ENCODE data around the gene STX19.
"Not testable (repeated sequence)": the region's sequence is repeated elsewhere in the genome, so short reads cannot be mapped to it uniquely, and the experiment has no call there.

Gene STX19

DNA sequence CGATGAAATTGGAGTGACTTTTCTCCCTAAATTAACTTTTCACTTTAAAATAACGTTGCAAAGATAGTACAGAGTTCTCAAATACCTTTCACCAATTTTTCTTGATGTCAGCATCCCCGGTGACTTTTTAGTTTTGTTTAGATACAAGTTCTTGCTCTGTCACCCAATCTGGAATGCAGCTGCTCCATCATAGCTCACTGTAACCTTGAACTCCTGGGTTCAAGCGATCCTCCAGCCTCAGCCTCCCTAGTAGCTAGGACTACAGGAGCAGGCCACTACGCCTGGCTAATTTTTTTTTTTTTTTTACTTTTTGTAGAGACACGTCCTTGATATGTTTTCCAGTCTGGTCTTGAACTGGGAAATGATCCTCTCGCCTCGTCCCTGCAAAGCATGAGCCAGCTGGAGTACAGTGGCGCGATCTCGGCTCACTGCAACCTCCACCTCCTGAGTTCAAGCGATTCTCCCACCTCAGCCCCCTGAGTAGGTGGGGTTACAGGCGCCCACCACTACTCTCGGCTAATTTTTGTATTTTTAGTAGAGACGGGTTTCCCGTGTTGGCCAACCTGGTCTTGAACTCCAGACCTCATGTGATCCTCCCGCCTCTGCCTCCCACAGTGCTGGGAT, 35.2 kb upstream of the STX19 start:
- H3K4me1 ChIP-seq (ENCODE audit: control insufficient read depth in 1 of 2, insufficient read depth in 2 of 2, low read length in 2 of 2), result peaks cover 19 to 35% of the 10 kb centered on the region in 2 donors
- peak overlapping the region; percentile 89 to 98 for H3K4me3 ChIP-seq (ENCODE audit: low read depth in 1 of 2, low read length in 2 of 2)
- H3K27ac ChIP-seq (ENCODE audit: low read depth, low read length), result peak overlapping the region; percentile 91
- peaks cover 7 to 18% of the 10 kb centered on the region in 2 donors for H3K36me3 ChIP-seq (ENCODE audit: control insufficient read depth in 1 of 2, insufficient read depth in 2 of 2, low read length in 2 of 2)
- peak overlapping the region; percentile 84 for H3K9ac ChIP-seq (ENCODE audit: low read depth in 1 of 2, low read length in 2 of 2)
- H3K27me3 ChIP-seq (ENCODE audit: control insufficient read depth in 1 of 2, insufficient read depth in 2 of 2, low read length in 2 of 2), result no peaks in the 10 kb centered on the region
- H3K9me3 ChIP-seq (ENCODE audit: control insufficient read depth in 1 of 2, low read length in 2 of 2), result no peaks in the 10 kb centered on the region

DNA sequence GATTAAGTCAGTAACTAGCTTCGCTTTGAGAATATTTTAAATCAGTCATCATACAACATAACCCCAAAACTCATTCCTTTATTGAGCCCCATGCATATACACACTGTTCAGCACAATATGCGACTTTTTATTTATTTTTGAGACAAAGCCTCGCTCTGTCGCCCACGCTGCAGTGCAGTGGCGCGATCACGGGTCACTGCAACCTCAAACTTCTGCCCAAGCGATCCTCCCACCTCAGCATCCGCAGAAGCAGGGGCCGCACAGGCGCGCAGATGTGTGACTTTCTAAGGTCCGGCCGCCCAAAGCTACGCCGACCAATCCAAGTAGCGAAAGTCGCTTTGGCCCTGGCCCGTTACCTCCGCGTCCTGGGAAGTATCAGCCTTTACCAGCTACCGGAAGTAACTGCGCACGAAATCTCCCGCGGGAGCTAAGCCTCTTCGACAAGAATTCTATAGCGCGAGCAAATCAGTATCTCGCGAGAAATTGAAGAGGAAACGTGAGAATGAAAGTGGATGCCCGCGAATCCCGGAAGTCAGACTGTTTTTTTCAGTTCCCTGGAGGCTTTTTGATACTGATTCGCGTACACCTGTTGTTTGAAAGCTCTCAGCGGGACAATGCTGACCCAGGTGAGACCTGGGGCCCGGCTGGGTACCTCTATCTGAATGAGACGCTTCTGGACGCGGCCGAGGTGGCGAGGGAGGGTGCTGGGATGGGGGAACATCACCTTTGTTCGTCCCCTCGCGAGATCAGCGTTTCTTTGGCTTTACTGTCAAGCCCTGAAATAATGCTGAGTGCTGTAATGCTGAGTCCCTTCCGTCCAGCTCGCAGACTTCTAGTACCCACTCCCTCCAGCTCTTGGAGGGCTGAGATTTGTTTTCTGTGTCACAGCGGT, 34.4 kb upstream of the STX19 start, which contains the start of the genes DHFR2 and NSUN3:
DHFR2 (minus strand) TSS at position 404 of the 892 bp plus-strand sequence. CDS start 1,405 bp downstream, outside the sequence.
NSUN3 (plus strand) TSS at position 549 of the 892 bp plus-strand sequence; CDS start at position 615, 66 bp downstream.
- Histone ChIP-seq H3K9ac (ENCODE audit: low read depth in 1 of 2, low read length in 2 of 2) (peak within 1 kb of the TSS; percentile 84), H3K9me3 (ENCODE audit: control insufficient read depth in 1 of 2, low read length in 2 of 2) (no peaks in the 10 kb centered on the region), H3K4me1 (ENCODE audit: control insufficient read depth in 1 of 2, insufficient read depth in 2 of 2, low read length in 2 of 2) (peaks cover 19 to 35% of the 10 kb centered on the region in 2 donors), H3K36me3 (ENCODE audit: control insufficient read depth in 1 of 2, insufficient read depth in 2 of 2, low read length in 2 of 2) (peaks cover 7 to 17% of the 10 kb centered on the region in 2 donors), H3K27me3 (ENCODE audit: control insufficient read depth in 1 of 2, insufficient read depth in 2 of 2, low read length in 2 of 2) (no peaks in the 10 kb centered on the region), H3K27ac (ENCODE audit: low read depth, low read length) (peak within 1 kb of the TSS; percentile 91), H3K4me3 (ENCODE audit: low read depth in 1 of 2, low read length in 2 of 2) (peak within 1 kb of the TSS; percentile 89 to 98)

DNA sequence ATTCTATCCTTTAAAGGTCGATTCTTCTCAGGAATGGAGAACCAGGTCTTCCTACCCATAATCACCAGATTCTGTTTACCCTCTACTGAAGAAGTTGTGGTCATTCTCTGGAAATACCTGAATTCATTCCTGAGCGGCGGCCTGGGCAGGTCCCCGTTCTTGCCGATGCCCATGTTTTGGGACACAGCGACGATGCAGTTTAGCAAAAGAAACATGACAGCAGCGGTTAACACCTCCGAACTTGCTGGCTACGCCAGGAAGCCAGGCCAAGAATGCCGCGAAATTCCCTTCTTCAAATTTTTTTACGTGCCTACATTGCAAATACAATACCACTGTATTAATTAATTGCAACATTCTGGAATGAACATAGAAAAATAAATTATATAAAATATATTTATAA, 32.9 kb upstream of the STX19 start:
- peaks cover 19 to 28% of the 10 kb centered on the region in 2 donors for H3K4me1 ChIP-seq (ENCODE audit: control insufficient read depth in 1 of 2, insufficient read depth in 2 of 2, low read length in 2 of 2)
- no peaks in the 10 kb centered on the region for H3K27me3 ChIP-seq (ENCODE audit: control insufficient read depth in 1 of 2, insufficient read depth in 2 of 2, low read length in 2 of 2)
- H3K9me3 ChIP-seq (ENCODE audit: control insufficient read depth in 1 of 2, low read length in 2 of 2), result no peaks in the 10 kb centered on the region
- no peak overlapping the region for H3K9ac ChIP-seq (ENCODE audit: low read depth in 1 of 2, low read length in 2 of 2)
- peaks cover 0 to 3% of the 10 kb centered on the region in 2 donors for H3K36me3 ChIP-seq (ENCODE audit: control insufficient read depth in 1 of 2, insufficient read depth in 2 of 2, low read length in 2 of 2)
- H3K27ac ChIP-seq (ENCODE audit: low read depth, low read length), result no peak overlapping the region
- no peak overlapping the region for H3K4me3 ChIP-seq (ENCODE audit: low read depth in 1 of 2, low read length in 2 of 2)

DNA sequence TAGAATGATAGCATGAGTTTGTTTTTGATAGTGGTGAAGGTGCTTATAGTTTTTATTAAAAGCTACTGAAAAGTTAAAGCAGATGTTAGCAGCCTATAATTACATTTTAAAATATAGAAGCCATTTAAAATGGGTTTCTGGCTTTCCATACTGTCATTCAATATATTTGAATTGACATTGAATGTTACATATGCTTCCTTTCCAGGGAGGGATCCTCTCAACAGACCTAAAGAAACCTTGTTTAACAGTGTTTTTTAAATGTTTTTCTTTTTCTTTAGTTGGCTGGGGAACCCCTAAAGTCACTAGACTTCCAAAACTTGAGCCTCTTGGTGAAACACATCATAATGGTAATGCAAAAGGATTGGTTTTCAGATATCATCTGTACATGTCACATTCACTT, 22.1 kb upstream of the STX19 start:
- Histone ChIP-seq H3K27ac (ENCODE audit: low read depth, low read length) (no peak overlapping the region), H3K4me1 (ENCODE audit: control insufficient read depth in 1 of 2, insufficient read depth in 2 of 2, low read length in 2 of 2) (no peaks in the 10 kb centered on the region), H3K4me3 (ENCODE audit: low read depth in 1 of 2, low read length in 2 of 2) (no peak overlapping the region), H3K27me3 (ENCODE audit: control insufficient read depth in 1 of 2, insufficient read depth in 2 of 2, low read length in 2 of 2) (no peaks in the 10 kb centered on the region), H3K9ac (ENCODE audit: low read depth in 1 of 2, low read length in 2 of 2) (no peak overlapping the region), H3K36me3 (ENCODE audit: control insufficient read depth in 1 of 2, insufficient read depth in 2 of 2, low read length in 2 of 2) (no peaks in the 10 kb centered on the region), H3K9me3 (ENCODE audit: control insufficient read depth in 1 of 2, low read length in 2 of 2) (no peaks in the 10 kb centered on the region)

DNA sequence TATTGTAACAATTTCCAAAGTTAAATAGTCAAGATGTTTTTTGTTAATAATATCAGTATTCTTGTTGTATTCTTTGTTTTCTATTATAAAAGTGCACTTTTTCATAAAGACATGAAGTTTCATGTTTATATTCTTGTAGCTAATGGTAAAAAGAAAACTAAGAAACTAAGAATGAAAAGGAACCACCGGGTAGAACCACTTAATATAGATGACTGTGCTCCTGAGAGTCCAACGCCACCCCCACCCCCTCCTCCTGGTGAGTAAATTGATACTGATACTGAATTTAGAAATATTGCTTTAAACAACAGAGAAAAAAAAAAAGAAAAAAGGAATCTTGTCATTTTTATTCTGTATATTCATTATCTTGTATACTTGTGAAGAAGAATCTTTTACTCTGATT, 20.9 kb upstream of the STX19 start:
- no peak overlapping the region for H3K4me3 ChIP-seq (ENCODE audit: low read depth in 1 of 2, low read length in 2 of 2)
- H3K27ac ChIP-seq (ENCODE audit: low read depth, low read length), result no peak overlapping the region
- H3K9me3 ChIP-seq (ENCODE audit: control insufficient read depth in 1 of 2, low read length in 2 of 2), result no peaks in the 10 kb centered on the region
- H3K9ac ChIP-seq (ENCODE audit: low read depth in 1 of 2, low read length in 2 of 2), result no peak overlapping the region
- H3K27me3 ChIP-seq (ENCODE audit: control insufficient read depth in 1 of 2, insufficient read depth in 2 of 2, low read length in 2 of 2), result no peaks in the 10 kb centered on the region
- H3K36me3 ChIP-seq (ENCODE audit: control insufficient read depth in 1 of 2, insufficient read depth in 2 of 2, low read length in 2 of 2), result no peaks in the 10 kb centered on the region
- H3K4me1 ChIP-seq (ENCODE audit: control insufficient read depth in 1 of 2, insufficient read depth in 2 of 2, low read length in 2 of 2), result no peaks in the 10 kb centered on the region

DNA sequence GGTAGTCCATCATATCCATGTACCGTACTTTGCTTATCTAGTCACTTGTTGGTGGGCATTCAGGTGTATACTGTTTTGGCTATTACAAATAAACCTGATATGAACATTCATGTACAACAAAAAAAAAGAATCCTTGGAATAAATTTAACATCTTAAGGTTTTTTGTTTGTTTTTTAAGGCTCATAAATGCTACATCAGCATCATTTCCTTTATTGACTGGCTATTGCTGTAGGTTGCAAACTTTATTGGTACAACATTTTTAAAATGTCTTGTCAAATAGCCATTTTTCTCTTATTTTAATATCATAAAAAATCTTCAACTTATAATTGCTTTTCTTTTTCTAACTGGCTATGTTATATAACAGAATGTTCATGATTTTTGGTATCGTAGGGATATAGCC, 18.1 kb upstream of the STX19 start:
- H3K27ac ChIP-seq (ENCODE audit: low read depth, low read length), result no peak overlapping the region
- no peaks in the 10 kb centered on the region for H3K4me1 ChIP-seq (ENCODE audit: control insufficient read depth in 1 of 2, insufficient read depth in 2 of 2, low read length in 2 of 2)
- H3K27me3 ChIP-seq (ENCODE audit: control insufficient read depth in 1 of 2, insufficient read depth in 2 of 2, low read length in 2 of 2), result no peaks in the 10 kb centered on the region
- H3K9ac ChIP-seq (ENCODE audit: low read depth in 1 of 2, low read length in 2 of 2), result no peak overlapping the region
- H3K4me3 ChIP-seq (ENCODE audit: low read depth in 1 of 2, low read length in 2 of 2), result no peak overlapping the region
- no peaks in the 10 kb centered on the region for H3K9me3 ChIP-seq (ENCODE audit: control insufficient read depth in 1 of 2, low read length in 2 of 2)
- H3K36me3 ChIP-seq (ENCODE audit: control insufficient read depth in 1 of 2, insufficient read depth in 2 of 2, low read length in 2 of 2), result no peaks in the 10 kb centered on the region

DNA sequence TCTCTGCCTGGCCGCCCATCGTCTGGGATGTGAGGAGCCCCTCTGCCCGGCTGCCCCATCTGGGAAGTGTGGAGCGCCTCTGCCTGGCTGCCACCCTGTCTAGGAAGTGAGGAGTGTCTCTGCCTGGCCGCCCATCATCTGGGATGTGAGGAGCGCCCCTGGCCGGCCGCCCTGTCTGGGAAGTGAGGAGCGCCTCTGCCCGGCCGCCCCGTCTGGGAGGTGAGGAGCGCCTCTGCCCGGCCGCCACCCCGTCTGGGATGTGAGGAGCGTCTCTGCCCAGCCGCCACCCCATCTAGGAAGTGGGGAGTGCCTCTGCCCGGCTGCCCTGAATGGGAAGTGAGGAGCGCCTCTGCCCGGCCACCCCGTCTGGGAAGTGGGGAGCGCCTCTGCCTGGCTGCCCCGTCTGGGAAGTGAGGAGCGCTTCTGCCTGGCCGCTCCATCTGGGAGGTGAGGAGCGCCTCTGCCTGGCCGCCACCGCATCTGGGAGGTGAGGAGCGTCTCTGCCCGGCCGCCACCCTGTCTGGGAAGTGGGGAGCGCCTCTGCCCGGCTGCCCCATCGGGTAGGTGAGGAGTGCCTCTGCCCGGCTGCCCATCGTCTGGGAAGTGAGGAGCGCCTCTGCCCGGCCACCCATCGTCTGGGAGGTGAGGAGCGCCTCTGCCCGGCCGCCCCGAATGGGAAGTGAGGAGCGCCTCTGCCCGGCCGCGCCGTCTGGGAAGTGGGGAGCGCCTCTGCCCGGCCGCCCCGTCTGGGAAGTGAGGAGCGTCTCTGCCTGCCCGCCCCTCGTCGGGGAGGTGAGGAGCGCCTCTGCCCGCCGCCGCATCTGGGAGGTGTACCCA, 15.9 kb upstream of the STX19 start:
- not testable (repeated sequence) for H3K36me3 ChIP-seq (ENCODE audit: control insufficient read depth in 1 of 2, insufficient read depth in 2 of 2, low read length in 2 of 2); H3K9ac ChIP-seq (ENCODE audit: low read depth in 1 of 2, low read length in 2 of 2); H3K4me3 ChIP-seq (ENCODE audit: low read depth in 1 of 2, low read length in 2 of 2); H3K27me3 ChIP-seq (ENCODE audit: control insufficient read depth in 1 of 2, insufficient read depth in 2 of 2, low read length in 2 of 2); H3K9me3 ChIP-seq (ENCODE audit: control insufficient read depth in 1 of 2, low read length in 2 of 2); H3K4me1 ChIP-seq (ENCODE audit: control insufficient read depth in 1 of 2, insufficient read depth in 2 of 2, low read length in 2 of 2); H3K27ac ChIP-seq (ENCODE audit: low read depth, low read length)

DNA sequence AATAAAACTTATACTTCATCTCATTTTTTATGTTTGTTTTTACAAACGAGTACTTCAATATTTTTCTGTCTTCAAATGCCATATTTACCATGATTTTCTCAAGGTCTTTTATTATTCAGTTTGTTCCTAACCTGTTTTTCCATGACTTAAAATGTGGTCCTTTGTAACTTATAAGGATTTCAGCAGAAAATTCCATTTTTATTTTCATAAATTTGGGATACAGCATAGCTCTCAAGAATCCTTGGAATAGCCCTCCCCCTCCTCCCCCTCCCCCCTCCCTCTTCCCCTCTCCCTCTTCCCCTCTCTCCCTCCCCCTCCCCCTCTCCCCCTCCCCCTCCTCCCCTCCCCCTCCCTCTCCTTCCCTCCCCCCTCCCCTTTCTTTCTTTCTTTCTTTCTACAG, 14.9 kb upstream of the STX19 start:
- Histone ChIP-seq H3K9ac (ENCODE audit: low read depth in 1 of 2, low read length in 2 of 2) (no peak overlapping the region), H3K27ac (ENCODE audit: low read depth, low read length) (no peak overlapping the region), H3K4me1 (ENCODE audit: control insufficient read depth in 1 of 2, insufficient read depth in 2 of 2, low read length in 2 of 2) (no peaks in the 10 kb centered on the region), H3K36me3 (ENCODE audit: control insufficient read depth in 1 of 2, insufficient read depth in 2 of 2, low read length in 2 of 2) (no peaks in the 10 kb centered on the region), H3K9me3 (ENCODE audit: control insufficient read depth in 1 of 2, low read length in 2 of 2) (no peaks in the 10 kb centered on the region), H3K4me3 (ENCODE audit: low read depth in 1 of 2, low read length in 2 of 2) (no peak overlapping the region), H3K27me3 (ENCODE audit: control insufficient read depth in 1 of 2, insufficient read depth in 2 of 2, low read length in 2 of 2) (no peaks in the 10 kb centered on the region)

DNA sequence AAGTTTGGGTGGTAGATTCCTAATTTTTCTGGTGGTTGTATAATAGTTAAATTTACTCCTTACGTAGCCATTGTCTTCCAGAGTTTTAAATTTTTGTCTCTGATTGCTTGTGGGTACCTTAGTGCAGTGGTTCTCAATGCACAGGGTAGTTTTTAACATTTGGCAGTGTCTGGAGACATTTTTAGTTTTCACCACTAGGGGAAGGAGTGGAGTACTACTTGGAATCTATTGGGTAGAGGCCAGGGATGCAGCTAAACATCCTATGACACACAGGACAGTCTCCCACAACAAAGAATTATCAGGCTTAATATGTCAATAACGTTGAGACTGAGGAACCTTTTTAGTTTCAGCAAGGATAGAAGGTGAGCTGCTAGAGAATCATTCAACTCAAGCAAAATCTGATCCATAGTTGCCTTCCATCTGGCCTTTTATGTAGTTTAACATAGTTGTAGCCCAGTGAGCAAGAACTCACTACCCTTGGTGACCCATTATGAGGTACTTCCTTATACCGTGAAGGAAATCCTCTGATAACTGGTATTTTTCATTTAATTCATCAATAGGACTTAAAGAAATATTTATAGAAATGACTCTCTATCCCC, 8.6 kb upstream of the STX19 start:
- Histone ChIP-seq H3K27me3 (ENCODE audit: control insufficient read depth in 1 of 2, insufficient read depth in 2 of 2, low read length in 2 of 2) (no peaks in the 10 kb centered on the region), H3K9ac (ENCODE audit: low read depth in 1 of 2, low read length in 2 of 2) (no peak overlapping the region), H3K9me3 (ENCODE audit: control insufficient read depth in 1 of 2, low read length in 2 of 2) (no peaks in the 10 kb centered on the region), H3K27ac (ENCODE audit: low read depth, low read length) (no peak overlapping the region), H3K4me1 (ENCODE audit: control insufficient read depth in 1 of 2, insufficient read depth in 2 of 2, low read length in 2 of 2) (no peaks in the 10 kb centered on the region), H3K36me3 (ENCODE audit: control insufficient read depth in 1 of 2, insufficient read depth in 2 of 2, low read length in 2 of 2) (no peaks in the 10 kb centered on the region), H3K4me3 (ENCODE audit: low read depth in 1 of 2, low read length in 2 of 2) (no peak overlapping the region)

Data from duodenal mucosa (tissue), 2 donors.